Lower leg skin (tissue), 3 donors: Measurements from ENCODE around the gene NPLOC4.

Source experiments
- POLR2A ChIP-seq, 2 donors: fragments of 450-650 bp; IDR thresholded peaks; one replicate each; pipeline ENCODE4 v1.6.1; 2016 to 2017; ENCODE audit warnings: antibody characterized with exemption in 2 of 2, mild to moderate bottlenecking in 1 of 2, moderate library complexity in 1 of 2
- TF ChIP-seq, protein P1 (sequence below), 3 donors: fragments of 450-650 bp; IDR thresholded peaks; one replicate each; pipeline ENCODE4 v1.5.1; 2016; ENCODE audit warnings: antibody characterized with exemption in 3 of 3, mild to moderate bottlenecking in 3 of 3, moderate library complexity in 2 of 3

DNA sequence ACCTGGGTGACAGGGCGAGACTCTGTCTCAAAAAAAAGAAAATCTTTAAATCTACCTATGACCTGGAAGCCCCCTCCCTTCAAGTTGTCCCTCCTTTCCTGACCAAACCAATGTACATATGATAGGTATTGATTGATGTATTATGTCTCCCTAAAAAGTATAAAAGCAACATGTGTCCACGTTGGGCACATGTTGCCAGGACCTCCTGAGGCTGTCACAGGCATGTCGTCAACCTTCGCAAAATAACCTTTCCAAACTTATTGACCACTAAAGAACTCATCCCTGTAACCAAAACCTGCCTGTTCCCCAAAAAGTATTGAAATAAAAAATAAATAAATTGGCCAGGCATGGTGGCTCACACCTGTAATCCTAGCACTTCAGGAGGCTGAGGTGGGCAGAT, 25.1 kb upstream of the NPLOC4 start:
- TF ChIP-seq, protein P1, sequence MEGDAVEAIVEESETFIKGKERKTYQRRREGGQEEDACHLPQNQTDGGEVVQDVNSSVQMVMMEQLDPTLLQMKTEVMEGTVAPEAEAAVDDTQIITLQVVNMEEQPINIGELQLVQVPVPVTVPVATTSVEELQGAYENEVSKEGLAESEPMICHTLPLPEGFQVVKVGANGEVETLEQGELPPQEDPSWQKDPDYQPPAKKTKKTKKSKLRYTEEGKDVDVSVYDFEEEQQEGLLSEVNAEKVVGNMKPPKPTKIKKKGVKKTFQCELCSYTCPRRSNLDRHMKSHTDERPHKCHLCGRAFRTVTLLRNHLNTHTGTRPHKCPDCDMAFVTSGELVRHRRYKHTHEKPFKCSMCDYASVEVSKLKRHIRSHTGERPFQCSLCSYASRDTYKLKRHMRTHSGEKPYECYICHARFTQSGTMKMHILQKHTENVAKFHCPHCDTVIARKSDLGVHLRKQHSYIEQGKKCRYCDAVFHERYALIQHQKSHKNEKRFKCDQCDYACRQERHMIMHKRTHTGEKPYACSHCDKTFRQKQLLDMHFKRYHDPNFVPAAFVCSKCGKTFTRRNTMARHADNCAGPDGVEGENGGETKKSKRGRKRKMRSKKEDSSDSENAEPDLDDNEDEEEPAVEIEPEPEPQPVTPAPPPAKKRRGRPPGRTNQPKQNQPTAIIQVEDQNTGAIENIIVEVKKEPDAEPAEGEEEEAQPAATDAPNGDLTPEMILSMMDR (IDR thresholded peaks at IDR 0.05), result no peak
- no peak for TF ChIP-seq POLR2A (IDR thresholded peaks at IDR 0.05)
